ENCODE results near the gene RFX1.

- TF ChIP-seq EZH2 (IDR thresholded peaks at IDR 0.05; ENCODE audit: borderline replicate concordance, insufficient read depth, low read length, poor library complexity, severe bottlenecking) (no peak), CTCF (IDR thresholded peaks at IDR 0.05; ENCODE audit: poor library complexity, severe bottlenecking) (no peak), EP300 (conservative IDR thresholded peaks at IDR 0.05; ENCODE audit: poor library complexity, severe bottlenecking) (no peak), POLR2AphosphoS5 (IDR thresholded peaks at IDR 0.05) (no peak)
Observed at GRCh38 chr19:13920524-13920923, 85.6 kb downstream of the RFX1 start.

All from neural cell (in vitro differentiated cells).